ENCODE results near the gene OR10H1.

Gene OR10H1

DNA sequence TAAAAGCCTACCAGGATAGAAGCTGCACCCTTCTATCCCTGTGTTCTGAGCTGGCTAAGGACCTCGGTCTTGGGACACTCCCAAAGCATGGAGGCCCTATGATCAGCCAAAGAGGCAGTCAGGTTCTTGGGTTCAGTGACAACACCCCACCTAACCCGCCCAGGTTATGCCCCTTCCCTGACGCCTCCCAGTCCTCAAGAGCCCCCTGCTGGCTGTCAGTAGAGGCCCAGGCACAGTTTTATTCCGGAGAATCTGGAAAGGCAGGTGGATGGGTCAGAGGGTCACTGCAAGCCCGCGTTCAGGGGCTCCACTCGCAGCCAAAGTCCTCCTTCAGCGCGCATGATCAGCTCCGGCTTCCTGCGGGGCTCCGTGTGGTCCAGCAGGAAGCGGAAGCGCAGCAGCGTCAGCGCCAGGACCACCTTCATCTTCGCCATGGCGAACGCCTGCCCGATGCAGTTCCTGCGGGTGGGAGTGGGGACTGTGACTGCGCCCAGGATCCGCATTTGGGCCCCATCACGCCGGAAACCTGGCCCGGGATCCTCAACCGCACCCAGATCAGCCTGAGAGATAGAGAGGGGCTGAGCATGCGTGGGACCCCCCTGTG lies 55.4 kb downstream of the OR10H1 start:
- no peak for DNase-seq

DNA sequence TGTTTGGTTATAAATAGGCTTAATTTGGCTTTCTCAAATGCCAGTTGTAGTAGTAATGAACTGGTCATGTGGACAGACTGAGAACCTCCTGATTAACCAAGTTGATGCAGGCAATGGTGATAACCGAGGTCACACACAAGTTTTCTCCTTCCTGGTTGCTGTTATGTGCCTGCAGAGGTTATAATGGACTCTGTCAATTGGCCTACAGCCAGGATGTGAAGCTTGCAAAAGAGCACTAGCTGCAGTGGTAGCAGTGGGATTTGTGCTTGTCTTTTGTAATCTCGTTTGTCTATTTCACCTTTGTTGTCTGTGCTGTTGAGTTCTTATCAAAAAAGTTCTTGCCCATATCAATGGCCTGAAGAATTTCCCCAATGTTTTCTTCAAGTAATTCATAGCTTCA lies 57.1 kb downstream of the OR10H1 start:
- no peak for DNase-seq
